Gastrocnemius medialis (tissue), 4 donors: ENCODE data around the gene GLB1L2. TPM values are rescaled to one million over a fixed set of nuclear protein-coding genes. Genes with fewer than 3 reads are reported as not detected.

Experiments used
- ATAC-seq, 2 donors: fragments of 150-250 bp; one replicate each; pipeline ENCODE4 v1.9.1; 2016
- DNase-seq, 2 donors: peaks; one replicate each; pipeline ENCODE4 v3.0.0-alpha.2; 2019
- H3K27ac ChIP-seq, 4 donors: fragments of 200-600 bp; sonication (generic); 1 replicate in 1 of 4; 2 replicates in 3 of 4; pipeline ENCODE4 v1.5.1; 2016 to 2018; ENCODE audit warnings: mild to moderate bottlenecking in 2 of 4, moderate library complexity in 1 of 4
- H3K27me3 ChIP-seq, 3 donors: fragments of 200-600 bp; sonication (generic) in 2 of 3; 1 replicate in 1 of 3; 2 replicates in 2 of 3; pipeline versions ENCODE4 v1.5.1 to v1.6.0; 2016 to 2019; ENCODE audit warnings: mild to moderate bottlenecking in 1 of 3, moderate library complexity in 1 of 3
- H3K36me3 ChIP-seq, 2 donors: fragments of 200-600 bp; sonication (generic) in 1 of 2; one replicate each; pipeline ENCODE4 v1.5.1; 2017 to 2018
- H3K4me1 ChIP-seq, 2 donors: fragments of 200-600 bp; sonication (generic) in 1 of 2; one replicate each; pipeline ENCODE4 v1.5.1; 2016 to 2017; ENCODE audit warnings: mild to moderate bottlenecking in 2 of 2
- H3K4me3 ChIP-seq, 4 donors: fragments of 200-600 bp; sonication (generic) in 3 of 4; 1 replicate in 1 of 4; 2 replicates in 3 of 4; pipeline ENCODE4 v1.5.1; 2016 to 2019; ENCODE audit warnings: mild to moderate bottlenecking in 2 of 4
- H3K9me3 ChIP-seq, 3 donors: fragments of 200-600 bp; sonication (generic) in 2 of 3; 1 replicate in 1 of 3; 2 replicates in 2 of 3; pipeline ENCODE4 v1.5.1; 2016 to 2019
- CTCF ChIP-seq, 5 experiments: fragments of 450-650 bp in 3 of 5; fragments of 200-600 bp in 2 of 5; sonication (generic) in 2 of 5; IDR thresholded peaks in 4 of 5; conservative IDR thresholded peaks in 1 of 5; 1 replicate in 4 of 5; 2 replicates in 1 of 5; pipeline ENCODE4 v1.5.1; 2016 to 2019; ENCODE audit warnings: antibody characterized with exemption in 5 of 5, mild to moderate bottlenecking in 3 of 5, moderate library complexity in 3 of 5
- POLR2A ChIP-seq, 2 donors: fragments of 450-650 bp; IDR thresholded peaks; one replicate each; pipeline ENCODE4 v1.6.1; 2017; ENCODE audit warnings: antibody characterized with exemption in 2 of 2, mild to moderate bottlenecking in 2 of 2, moderate library complexity in 2 of 2
- in situ Hi-C, 4 donors: fragments of 200-750 bp; cut with MboI; loops; one replicate each; pipeline versions ENCODE4 v1.15.0 to v1.8.0; 2017; ENCODE audit warnings: low sequenced_read_pairs in 4 of 4
- intact Hi-C: fragments of 100-400 bp; cut with DNase I; formaldehyde crosslinking; loops from one replicate; pipeline ENCODE4 v1.15.1; 2023; ENCODE audit warnings: low total_unique reads
- total RNA-seq, 4 donors: library from RNA; depleted of rRNA; stranded (reverse); fragments of >200 nt; gene quantifications; one replicate each; pipeline versions ENCODE4 v1.1.0 to v1.2.3, GENCODE V29; 2016

Gene GLB1L2
- total RNA-seq, 4 donors from 2014 or later = 0.33 to 2.9 (median 0.76) TPM; not detected in 1

- DNase-seq = no peak
- intact Hi-C loops = no loop called here
- Histone ChIP-seq H3K9me3 (no peaks in the 10 kb centered on the region), H3K27ac (no peak overlapping the region), H3K27me3 (peaks cover 0 to 8% (median 6%) of the 10 kb centered on the region in 3 donors), H3K4me3 (no peak overlapping the region), H3K36me3 (no peaks in the 10 kb centered on the region), H3K4me1 (peaks cover 3 to 8% of the 10 kb centered on the region in 2 donors)
- ATAC-seq = no peak
- no peak for TF ChIP-seq CTCF (IDR thresholded peaks at IDR 0.05 in 4 of 5, conservative IDR thresholded peaks at IDR 0.05 in 1 of 5)
- TF ChIP-seq POLR2A (IDR thresholded peaks at IDR 0.05) = no peak
- in situ Hi-C loops = no loop called here
Measured at GRCh38 chr11:134389464-134390180, 57.8 kb downstream of the GLB1L2 start.

GRCh38 chr11:134390706-134391569 is 59.1 kb downstream of the GLB1L2 start:
- peaks cover 0 to 8% (median 6%) of the 10 kb centered on the region in 3 donors for H3K27me3 ChIP-seq
- DNase-seq (no peak), ATAC-seq (no peak)
- in situ Hi-C loops = no loop called here
- H3K9me3 ChIP-seq = no peaks in the 10 kb centered on the region
- intact Hi-C loops = no loop called here
- H3K36me3 ChIP-seq = no peaks in the 10 kb centered on the region
- H3K27ac ChIP-seq = no peak overlapping the region
- TF ChIP-seq POLR2A (IDR thresholded peaks at IDR 0.05) (no peak), CTCF (IDR thresholded peaks at IDR 0.05 in 4 of 5, conservative IDR thresholded peaks at IDR 0.05 in 1 of 5) (no peak)
- H3K4me3 ChIP-seq = no peak overlapping the region
- peaks cover 3% of the 10 kb centered on the region in 2 donors for H3K4me1 ChIP-seq

GRCh38 chr11:134391656-134392055 is 59.9 kb downstream of the GLB1L2 start:
- Histone ChIP-seq H3K27me3 (peaks cover 0 to 8% (median 6%) of the 10 kb centered on the region in 3 donors), H3K27ac (no peak overlapping the region), H3K36me3 (no peaks in the 10 kb centered on the region), H3K4me1 (no peaks in the 10 kb centered on the region), H3K4me3 (no peak overlapping the region), H3K9me3 (no peaks in the 10 kb centered on the region)
- in situ Hi-C loops (no loop called here), intact Hi-C loops (no loop called here)
- ATAC-seq (no peak), DNase-seq (no peak)
- TF ChIP-seq CTCF (IDR thresholded peaks at IDR 0.05 in 4 of 5, conservative IDR thresholded peaks at IDR 0.05 in 1 of 5) = no peak
- TF ChIP-seq POLR2A (IDR thresholded peaks at IDR 0.05) = no peak

GRCh38 chr11:134392953-134393615 is 61.3 kb downstream of the GLB1L2 start:
- H3K4me1 ChIP-seq = no peaks in the 10 kb centered on the region
- no peaks in the 10 kb centered on the region for H3K9me3 ChIP-seq
- in situ Hi-C loops (no loop called here), intact Hi-C loops (no loop called here)
- TF ChIP-seq CTCF (IDR thresholded peaks at IDR 0.05 in 4 of 5, conservative IDR thresholded peaks at IDR 0.05 in 1 of 5) = no peak
- no peak for TF ChIP-seq POLR2A (IDR thresholded peaks at IDR 0.05)
- DNase-seq (no peak), ATAC-seq (no peak)
- H3K27me3 ChIP-seq = peaks cover 0 to 8% (median 6%) of the 10 kb centered on the region in 3 donors
- no peak overlapping the region for H3K27ac ChIP-seq
- no peaks in the 10 kb centered on the region for H3K36me3 ChIP-seq
- H3K4me3 ChIP-seq = no peak overlapping the region
